Measurements from ENCODE around the gene KIAA0513.
"Not testable (repeated sequence)": the region's sequence is repeated elsewhere in the genome, so short reads cannot be mapped to it uniquely, and the experiment has no call there.

Gene KIAA0513

DNA sequence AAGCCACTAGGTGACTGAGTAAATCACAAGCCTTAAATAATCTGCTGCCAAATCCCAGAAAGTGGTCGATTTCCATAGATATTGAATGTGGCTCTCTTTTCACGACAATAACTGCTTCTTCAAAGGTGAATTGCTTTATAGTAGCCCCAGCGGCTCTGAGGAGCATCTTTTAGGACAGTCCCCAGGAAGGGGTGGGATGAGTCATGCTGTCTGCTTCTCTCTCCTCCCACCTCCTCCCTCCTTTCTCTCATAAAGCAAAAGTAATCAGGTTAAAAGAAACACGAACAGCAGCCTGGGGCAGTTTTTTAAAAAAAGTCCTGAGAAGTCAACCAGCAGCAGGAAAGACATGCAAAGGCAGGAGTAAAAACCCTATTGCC is 1.8 kb downstream of the KIAA0513 start:
- DNase-seq (ENCODE audit: low read depth), result no peak

DNA sequence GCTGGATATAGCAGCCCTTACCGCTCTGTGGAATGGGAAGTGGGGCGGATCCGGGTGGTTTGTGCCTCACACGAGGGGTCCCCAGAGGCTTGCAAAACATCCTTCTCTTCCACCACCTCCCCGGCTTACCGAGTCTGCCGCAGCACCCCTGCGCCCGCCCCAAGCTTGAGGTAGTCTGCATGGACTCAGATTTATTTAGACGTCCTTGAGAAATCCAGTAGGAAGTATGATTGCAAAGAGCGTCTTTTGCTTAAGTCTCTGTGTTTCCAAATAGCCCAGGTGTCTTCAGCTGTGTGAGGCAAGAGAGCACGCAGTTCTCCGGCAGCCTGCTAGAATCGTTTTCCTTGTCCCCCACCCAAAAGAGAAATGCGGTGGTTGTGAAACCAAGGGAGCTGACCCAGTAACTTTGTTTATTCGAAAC is 2.4 kb downstream of the KIAA0513 start:
- DNase-seq (ENCODE audit: low read depth), result no peak

DNA sequence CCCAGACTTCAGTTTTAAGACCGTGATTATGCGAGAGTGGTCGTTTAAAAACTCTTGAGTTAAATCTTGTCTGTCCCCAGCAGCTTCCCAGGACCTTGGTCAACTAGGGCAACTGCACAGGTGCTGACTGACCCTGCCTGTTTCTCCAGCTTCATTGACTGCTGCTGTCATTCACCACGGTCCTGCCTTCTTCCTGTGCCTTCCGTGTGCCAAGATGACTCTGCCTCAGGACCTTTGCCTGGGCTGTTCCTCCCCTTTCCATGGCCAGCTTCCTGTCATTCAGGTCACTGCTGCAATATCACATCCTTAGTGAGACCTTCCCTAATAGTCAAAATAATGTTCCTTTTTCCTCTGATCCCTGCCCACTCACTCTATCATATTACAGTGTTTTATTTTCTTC is 3.9 kb downstream of the KIAA0513 start:
- DNase-seq (ENCODE audit: low read depth), result no peak

DNA sequence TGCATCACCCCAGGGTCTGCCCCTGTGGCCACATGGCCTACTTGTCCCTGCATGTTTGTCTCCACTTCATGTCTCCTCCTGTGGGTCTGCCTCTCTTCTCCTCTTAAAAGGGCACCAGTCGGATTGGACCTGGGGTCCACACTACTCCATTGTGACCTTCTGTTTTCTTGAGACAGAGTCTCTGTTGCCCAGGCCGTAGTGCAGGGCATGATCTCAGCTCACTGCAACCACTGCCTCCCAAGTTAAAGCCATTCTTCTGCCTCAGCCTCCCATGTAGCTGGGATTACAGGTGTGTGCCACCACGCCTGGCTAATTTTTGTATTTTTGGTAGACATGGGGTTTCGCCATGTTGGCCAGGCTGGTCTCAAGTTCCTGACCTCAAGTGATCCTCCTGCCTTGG is 4.6 kb downstream of the KIAA0513 start:
- DNase-seq (ENCODE audit: low read depth), result not testable (repeated sequence)

DNA sequence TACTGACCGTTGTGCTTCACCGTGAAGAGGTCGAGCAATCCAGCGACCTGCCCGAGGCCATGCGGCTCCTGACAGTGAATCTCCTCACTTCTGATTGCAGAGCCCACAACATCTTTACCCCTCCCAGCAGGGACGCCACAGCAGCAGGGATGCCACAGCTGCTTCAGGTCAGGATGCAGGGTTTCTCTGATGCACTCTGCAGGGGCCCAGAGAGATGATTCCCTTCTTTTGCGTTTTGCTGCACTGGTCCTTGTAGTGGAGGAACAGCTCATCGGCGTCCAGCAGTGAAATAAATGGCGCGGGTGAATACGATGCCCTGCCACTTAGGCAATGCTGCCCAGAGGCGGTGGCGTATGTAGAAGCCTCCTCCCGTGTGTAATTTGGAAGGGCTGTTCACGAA is 5.6 kb downstream of the KIAA0513 start:
- DNase-seq (ENCODE audit: low read depth), result no peak

DNA sequence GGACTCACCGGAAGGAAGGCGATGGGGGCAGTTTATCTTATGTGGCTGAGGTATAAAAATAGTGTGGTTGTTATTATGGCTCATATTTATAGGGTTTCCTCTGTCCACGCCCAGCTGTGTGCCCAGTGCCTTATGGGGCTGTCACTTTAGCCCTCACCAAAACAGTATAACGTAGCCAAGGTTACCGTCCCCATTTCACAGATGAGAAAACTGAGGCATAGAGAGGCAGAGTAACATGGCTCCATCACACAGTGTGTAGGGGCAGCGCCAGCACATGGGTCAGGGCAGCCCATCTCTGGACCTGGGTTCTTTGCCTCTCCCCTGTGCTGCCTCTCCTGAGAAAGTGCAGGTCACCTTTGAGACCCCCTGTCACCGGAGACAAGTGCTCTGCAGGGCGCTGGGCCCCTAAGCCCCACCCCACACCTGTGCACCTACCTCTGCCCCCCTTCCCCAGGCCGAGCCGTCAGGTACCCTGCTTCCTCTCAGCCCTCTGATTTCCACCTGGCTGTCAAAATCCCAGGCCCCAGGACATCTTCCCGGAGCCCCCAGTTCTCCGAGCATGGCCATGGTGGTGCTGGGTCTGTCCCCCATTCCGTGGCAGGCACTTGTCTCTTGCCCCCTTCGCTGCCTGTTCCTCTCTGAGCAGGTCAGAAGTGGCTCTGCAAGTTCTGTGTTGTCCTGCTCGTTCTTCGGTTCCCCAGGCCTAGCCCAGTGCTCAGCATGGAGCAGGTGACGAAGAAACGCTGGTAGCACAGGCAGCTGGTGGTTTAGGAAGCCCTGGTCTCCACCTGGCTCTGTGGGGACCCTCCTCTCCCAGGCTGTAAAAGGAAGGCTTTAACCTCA is 7.2 kb downstream of the KIAA0513 start:
- no peak for DNase-seq (ENCODE audit: low read depth)

DNA sequence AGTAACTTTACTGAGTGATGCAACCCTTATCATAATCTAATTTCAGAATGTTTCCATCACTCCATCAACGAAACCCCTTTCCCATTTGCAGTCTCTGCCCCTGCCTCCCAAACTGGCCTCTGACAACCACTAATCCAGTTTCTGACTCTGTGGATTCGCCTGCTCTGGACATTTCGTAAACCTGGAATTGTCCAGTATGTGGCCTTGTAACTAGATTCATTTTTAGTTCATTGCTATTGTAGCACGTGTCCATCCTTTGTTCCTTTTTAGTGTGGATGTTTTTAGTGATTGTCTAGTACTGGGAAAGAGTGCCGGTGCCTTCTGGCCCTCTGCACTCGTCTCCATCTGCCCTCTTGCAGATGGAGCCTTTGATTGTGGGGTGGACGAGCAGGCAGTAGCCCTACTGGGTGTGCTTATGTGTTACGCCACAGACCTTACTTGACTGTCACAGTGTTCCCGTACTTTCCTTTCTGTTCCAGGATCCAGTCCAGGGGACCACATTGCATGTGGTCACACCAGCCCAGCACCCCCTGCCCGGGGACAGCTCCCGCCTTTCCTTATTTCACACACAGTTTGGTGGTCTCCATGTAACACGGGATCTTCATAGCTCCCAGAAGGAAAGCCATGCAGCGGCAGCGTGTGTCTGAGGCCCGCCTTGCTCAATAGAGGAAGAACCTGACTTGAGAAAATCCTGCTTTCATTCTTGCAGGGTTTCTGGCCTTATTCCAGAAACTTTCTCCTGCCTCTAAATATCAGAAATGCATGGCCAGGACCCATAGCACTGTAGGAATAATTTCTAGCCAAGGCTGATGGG is 8.8 kb downstream of the KIAA0513 start:
- DNase-seq (ENCODE audit: low read depth), result no peak

DNA sequence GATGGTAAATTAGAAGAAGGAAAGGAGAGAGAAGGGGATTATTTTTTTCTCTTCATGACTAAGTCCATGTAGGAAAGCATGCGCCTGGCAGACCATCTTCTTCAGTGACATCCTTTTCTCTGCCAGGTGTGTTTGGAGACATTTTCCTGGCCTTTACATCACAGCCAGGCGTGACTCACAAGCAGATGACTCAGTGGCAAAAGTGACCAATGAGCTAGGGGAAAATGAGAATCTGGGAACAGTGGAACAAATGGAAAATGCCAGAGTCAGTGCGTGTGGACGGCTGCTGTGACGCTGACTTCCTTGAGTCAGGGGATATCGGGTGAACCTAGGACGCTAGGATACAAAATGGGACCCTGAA is 9.4 kb downstream of the KIAA0513 start:
- no peak for DNase-seq (ENCODE audit: low read depth)

DNA sequence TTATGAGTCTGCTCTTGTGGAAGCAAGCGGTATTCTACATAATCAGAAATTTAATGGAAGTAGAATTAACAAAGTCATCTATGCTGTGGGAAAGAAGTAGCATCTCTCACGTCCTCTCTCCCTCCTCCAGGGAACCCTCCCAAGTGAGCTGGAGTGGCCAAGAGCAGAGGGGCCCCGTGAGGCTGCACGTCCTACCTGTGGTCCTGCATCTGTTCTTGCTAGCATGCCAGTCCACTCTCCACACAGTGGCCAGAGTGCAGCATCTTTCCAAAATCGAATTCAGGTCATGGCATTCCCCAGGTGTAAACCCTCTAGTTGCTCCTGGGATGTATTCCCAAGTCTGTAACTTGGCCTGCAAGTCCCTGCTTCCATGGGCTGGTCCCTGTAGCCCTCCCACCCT is 10.1 kb downstream of the KIAA0513 start:
- DNase-seq (ENCODE audit: low read depth), result no peak

DNA sequence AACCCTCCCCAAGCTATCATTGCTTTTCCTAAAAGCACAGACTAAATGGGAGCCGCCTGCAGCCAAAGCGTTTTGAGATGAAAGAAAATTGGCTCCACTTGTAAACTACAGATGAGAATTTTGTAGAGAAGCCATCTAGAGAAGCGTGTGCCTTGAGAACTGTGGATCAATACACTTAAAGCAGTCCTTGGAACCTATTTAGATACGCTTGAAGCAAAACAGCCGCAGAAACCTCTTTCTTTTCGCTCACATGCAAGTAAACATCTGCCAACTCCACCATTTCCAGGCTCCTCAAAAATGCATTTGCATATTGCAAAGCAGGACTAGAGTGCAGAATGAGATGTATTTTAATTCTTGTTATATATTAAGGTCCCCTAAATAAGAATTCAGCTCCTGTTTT is 13.1 kb downstream of the KIAA0513 start:
- no peak for DNase-seq (ENCODE audit: low read depth)

DNA sequence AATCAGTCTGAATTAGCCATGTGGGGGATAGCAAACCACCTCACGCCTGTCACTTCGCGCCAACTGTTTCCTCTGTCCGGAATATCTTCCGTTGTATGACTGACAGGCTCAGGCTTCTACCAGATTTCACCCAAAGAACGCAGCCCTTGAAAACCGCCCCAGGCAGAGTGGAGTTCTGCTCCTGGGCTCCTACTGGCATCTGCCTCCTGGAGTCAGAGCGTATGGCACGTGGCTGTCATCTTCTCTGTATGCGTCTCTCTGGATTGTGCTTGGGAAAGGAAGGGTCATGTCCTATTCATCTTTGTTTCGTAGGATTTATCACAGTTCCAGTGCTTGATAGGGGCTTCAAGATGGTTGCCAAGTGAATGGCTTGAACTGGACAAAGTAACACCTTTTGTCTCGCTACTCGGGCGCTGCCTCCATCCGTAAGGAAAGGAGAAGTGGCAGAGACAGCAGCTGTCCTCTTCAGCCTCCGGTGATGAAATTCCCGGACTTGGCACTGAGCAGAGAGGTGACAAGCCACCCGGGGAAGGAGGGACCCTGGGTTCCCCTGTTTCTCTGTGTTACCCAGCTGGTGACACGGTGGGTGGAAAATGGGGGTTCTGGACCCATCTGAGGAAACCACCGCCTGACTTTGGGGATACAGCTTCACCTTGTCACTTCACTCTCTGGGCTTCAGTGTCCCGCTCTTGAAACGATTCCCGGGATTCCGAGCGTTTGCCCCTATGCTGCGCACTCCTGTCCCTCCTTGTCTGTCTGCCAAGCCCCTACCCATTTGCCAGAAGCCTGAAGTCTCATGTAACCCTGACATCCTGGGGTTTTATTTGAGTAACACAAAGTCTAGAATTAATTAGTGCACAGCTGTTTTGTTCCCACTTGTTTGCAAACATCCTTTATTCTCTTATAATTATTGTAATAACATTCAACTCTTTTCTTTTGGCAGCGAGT is 13.9 kb downstream of the KIAA0513 start:
- DNase-seq (ENCODE audit: low read depth), result no peak

DNA sequence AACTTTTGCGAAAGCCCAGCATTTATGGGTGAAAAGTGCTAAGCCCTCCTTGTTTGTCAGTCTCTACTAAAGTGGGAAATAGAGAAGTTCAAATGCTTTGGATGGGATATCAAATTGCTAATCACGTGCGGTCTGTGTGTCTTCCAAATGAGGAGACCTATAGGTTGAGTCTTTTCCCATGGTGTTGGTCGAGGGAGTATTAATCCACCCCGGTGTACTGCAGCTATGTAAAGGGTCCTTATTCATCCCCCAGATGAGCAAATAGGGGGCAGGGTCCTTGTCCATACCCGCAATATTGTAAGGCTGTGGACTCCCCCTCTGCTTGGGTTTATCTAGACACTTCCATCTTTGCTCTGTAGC is 14.6 kb downstream of the KIAA0513 start:
- DNase-seq (ENCODE audit: low read depth), result no peak

DNA sequence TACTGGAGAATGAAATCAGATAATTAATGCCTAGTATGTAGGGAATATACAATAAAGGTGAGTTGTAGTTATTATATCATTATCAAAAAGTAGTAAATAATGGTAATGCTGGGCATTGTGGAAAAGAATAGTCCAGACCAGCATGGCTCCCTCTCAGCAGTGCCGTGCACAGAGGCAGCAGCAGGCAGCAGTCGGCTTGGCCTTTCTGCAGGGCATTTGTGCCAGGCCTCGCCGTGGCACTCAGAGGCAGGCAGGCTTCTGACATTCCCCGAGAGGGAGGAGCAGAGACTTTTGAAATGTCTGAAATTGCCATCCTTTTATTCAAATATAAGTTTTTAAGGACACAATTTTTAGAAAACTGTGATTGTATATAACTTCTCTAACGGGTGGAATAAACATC is 15.0 kb downstream of the KIAA0513 start:
- no peak for DNase-seq (ENCODE audit: low read depth)

DNA sequence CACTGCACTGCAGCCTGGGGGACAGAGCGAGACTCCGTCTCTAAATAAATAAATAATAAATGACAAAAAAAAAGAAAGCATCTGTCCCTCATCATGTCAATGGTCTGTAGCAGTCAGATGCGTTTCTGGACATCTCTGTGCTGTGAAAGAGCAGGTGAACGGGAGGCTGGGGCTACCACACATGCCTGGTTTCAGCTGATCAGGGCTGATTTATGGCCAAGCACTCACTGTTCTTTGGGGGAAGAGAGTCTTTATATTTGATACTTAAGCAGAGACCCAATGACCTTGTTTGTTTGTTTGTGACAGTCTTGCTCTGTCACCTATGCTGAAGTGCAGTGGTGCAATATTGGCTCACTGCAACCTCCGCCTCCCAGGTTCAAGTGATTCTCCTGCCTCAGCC is 17.5 kb downstream of the KIAA0513 start:
- no peak for DNase-seq (ENCODE audit: low read depth)

DNA sequence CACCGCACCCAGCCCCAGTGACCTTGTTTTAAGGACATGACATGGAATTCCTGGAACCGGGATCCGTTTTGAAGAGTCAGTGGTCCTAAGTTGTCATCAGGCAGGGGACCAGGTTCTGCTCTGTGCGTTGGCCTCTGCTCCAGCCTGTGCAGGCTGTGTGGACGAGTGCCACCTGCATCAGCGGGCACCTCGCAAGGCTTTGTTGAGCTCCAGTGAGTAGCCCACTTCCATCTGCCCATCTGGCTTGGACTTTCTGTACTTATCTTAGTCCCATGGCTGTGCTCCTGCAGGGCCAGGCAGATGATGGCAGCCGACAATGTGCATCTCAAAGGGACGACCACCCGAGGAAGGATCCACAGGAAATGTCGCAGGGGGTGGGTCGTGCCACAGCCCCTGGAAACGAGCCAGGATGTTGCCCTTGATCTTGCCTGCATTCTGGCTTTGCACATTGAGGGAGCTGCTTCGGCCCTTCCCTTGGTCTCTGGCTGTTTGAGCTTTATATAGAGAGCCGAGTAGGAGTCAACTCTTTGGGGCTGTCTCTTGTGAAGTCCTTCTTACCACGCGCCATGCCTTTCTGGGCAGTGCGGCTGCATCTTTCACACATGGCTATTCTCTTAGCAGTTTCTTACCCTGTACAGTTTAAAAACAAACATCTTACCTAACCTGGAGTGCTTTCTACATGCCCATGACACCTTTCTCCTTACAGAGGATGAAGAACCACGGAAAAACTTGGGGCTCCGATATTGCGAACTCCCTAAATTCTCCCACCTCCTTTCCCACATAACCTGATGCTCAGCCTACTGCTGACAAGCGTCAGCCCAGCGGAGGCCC is 18.3 kb downstream of the KIAA0513 start:
- DNase-seq (ENCODE audit: low read depth), result no peak

DNA sequence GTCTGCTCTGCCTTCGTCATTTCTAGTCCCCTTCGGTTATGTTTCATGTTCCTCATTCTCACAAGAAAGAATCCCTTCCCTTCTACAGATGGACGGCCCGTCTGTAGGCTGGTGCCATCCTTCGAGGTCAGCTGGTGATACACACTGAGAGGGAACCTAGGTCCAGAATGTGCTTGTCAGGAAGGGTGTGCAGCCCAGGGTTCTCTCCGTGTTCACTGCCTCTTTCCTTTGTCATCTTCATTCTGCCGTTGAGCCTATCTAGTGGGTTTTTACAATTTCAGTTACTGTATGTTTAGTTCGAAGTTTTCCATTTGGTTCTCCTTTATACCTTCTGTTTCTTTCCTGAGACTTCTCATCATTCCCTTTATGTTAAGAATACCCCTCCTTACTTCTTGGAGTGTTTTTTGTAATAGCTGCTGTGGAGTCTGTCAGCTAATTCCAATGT is 18.9 kb downstream of the KIAA0513 start:
- no peak for DNase-seq (ENCODE audit: low read depth)

DNA sequence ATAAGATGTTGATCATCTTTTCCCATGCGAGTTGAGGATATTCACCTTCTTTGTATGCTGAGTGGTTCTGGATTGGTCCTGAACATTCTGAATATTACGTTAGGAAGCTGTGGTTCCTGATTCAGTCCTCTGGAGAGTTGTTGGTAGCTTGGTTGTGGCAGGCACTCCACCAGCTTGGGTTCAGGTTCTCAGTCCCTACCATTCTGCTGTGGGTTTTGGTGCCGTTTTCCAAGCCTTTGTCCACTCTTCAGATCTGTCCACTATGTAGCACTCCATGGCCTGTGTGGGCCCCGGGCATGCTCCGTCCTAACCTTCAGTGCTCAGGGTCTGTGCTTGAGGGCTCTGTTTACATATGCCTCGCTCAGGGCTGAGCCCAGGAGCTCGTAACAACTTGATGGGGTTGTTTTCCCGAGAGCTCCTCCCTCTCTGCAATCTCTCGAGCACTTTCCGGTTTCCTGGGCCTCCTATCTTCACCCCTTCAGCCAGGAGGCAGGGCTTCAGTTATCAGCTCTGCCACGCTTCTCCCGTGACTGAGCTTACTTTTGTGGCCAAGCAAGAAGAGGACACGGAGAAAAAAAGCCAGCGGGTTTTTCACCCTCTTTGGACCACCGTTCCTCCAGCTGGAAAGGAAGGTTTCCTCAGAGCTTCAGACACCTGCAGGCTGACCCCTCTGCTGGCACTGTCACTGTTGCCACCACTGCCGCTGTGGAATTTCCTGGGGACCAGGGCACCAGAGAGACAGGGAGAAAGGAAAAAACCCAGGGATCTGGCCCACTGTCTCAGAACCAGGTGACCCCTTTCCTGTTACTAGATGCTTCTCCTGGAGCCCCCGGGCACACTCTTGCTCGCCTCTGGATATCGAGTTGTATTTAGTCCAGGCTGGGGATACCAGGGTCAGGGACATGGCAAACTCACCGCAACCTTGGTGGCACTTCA is 19.6 kb downstream of the KIAA0513 start:
- no peak for DNase-seq (ENCODE audit: low read depth)

DNA sequence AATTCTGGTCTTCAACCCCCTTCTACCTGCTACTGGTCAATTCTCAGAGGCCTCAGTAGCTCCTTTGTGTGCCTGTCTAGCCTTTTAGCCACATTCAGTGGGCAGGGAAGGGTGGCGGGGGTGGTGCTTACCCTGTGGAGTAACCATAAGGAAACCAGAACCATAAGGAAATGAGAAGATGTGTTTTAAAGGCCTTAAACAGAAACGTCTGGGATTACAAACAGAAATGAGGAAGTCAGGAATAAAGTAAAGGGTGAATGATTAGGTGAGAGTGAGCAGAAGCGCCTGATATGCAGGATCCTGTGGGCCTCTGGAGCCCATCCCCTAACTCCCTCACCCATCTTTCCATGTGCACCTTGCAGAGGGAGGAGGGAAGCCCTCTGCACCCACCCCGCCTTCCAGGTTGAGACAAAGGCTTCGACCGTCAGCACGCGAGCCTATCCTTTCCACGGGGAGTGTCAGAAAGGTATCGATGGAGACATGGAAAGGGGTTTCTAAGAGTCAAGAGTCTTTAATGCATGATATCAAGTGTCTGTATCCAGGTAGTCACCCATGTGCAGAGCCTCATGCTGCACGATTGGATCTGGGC is 20.4 kb downstream of the KIAA0513 start:
- no peak for DNase-seq (ENCODE audit: low read depth)

DNA sequence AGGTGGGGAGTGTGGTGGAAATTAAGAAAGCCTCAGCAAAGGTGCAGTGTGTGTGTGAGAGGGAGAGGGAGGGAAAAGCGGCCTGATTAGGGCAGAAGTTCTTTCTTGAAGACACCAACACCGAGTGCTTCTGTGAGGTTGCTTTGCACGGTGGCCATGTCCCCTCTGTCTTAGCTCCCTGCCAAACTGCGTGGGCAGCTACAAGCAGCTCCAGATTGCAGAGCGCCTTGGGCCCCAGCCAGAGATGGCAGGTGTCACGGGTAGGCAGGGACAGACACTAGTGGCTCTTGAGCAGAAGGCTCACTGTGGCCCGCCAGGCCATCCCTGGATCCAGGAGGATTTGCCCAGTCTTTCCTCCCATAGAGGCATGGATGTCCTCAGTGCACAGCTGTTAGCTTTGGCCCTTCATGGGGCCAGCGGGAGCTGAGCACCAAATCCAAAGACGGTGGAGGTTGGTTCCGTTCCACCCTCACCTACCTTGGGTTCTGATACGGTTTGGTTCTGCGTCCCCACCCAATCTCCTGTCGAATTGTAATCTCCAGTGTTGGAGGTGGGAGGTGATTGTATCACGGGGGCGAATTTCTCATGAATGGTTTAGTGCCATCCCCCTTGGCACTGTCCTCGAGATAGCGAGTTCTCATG is 21.4 kb downstream of the KIAA0513 start:
- no peak for DNase-seq (ENCODE audit: low read depth)

All from HS-5 (cell line).